Measurements from ENCODE around the gene DCC.

Gene DCC

DNA sequence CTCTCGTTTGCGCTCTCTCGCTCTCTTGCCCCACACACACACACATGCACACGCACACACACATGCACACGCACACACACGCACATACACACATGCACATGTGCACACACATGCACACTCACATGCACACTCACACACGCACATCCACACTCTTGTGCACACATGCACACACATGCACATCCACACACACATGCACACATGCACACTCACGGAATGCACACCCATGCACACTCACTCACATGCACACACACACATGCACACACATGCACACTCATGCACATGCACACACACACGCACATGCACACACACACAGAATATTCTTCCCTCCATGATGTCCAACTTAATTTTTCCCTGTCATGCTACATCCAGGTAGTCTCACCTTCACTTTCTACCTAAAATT is 360.1 kb downstream of the DCC start:
- H3K9me3 ChIP-seq (ENCODE audit: insufficient read depth, low read depth, low read length), result no peaks in the 10 kb centered on the region
- H3K27me3 ChIP-seq (ENCODE audit: insufficient read depth, low read length), result no peaks in the 10 kb centered on the region
- H3K4me1 ChIP-seq (ENCODE audit: insufficient read depth, low read length), result no peaks in the 10 kb centered on the region; the same call in 1 of the 2 replicates
- WGBS, result 90% methylated on average over 9 of the region's 9 CpGs
- no peak overlapping the region for H3K27ac ChIP-seq (ENCODE audit: low read depth, low read length)
- H3K36me3 ChIP-seq (ENCODE audit: insufficient read depth, low read length), result no peaks in the 10 kb centered on the region
- H3K4me3 ChIP-seq (ENCODE audit: low read length), result no peak overlapping the region
- no peak overlapping the region for H3K9ac ChIP-seq (ENCODE audit: low read depth, low read length)

DNA sequence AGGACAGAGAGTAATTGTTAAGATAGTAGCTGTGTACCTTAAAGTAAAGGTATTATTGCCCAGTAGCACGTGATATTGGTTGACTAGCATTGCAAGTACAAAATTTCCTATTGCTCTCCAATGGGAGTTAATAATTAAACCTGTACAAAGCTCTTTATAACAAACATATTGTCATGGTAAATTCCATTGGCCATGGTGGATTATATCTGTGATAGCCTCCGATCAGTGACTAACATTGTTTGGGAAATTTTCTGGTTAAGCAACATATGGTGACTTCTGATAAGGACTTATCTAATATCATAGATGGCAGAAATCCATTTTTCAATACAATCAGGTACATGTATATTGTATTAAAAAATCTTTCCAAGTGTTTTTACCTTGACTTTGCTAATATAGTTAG is 360.8 kb downstream of the DCC start:
- Histone ChIP-seq H3K36me3 (ENCODE audit: insufficient read depth, low read length) (no peaks in the 10 kb centered on the region), H3K9me3 (ENCODE audit: insufficient read depth, low read depth, low read length) (no peaks in the 10 kb centered on the region), H3K4me1 (ENCODE audit: insufficient read depth, low read length) (no peaks in the 10 kb centered on the region; the same call in 1 of the 2 replicates), H3K27me3 (ENCODE audit: insufficient read depth, low read length) (no peaks in the 10 kb centered on the region), H3K27ac (ENCODE audit: low read depth, low read length) (no peak overlapping the region), H3K9ac (ENCODE audit: low read depth, low read length) (no peak overlapping the region), H3K4me3 (ENCODE audit: low read length) (no peak overlapping the region)
- 90% methylated on average over 2 of the region's 2 CpGs for WGBS

- Histone ChIP-seq H3K36me3 (ENCODE audit: insufficient read depth, low read length) (no peaks in the 10 kb centered on the region), H3K9me3 (ENCODE audit: insufficient read depth, low read depth, low read length) (no peaks in the 10 kb centered on the region), H3K4me1 (ENCODE audit: insufficient read depth, low read length) (no peaks in the 10 kb centered on the region; the same call in 1 of the 2 replicates), H3K27me3 (ENCODE audit: insufficient read depth, low read length) (no peaks in the 10 kb centered on the region), H3K9ac (ENCODE audit: low read depth, low read length) (no peak overlapping the region), H3K27ac (ENCODE audit: low read depth, low read length) (no peak overlapping the region), H3K4me3 (ENCODE audit: low read length) (no peak overlapping the region)
- WGBS, result 94% methylated on average over 4 of the region's 5 CpGs
Measured at GRCh38 chr18:52701219-52701935, 361.4 kb downstream of the DCC start.

- no peaks in the 10 kb centered on the region for H3K4me1 ChIP-seq (ENCODE audit: insufficient read depth, low read length)
- WGBS, result 91% methylated on average over 4 of the region's 4 CpGs
Measured at GRCh38 chr18:52715421-52715820, 375.4 kb downstream of the DCC start.

GRCh38 chr18:52715991-52716390 is 376.0 kb downstream of the DCC start:
- H3K9me3 ChIP-seq (ENCODE audit: insufficient read depth, low read depth, low read length), result no peaks in the 10 kb centered on the region
- no peaks in the 10 kb centered on the region for H3K36me3 ChIP-seq (ENCODE audit: insufficient read depth, low read length)
- no peak overlapping the region for H3K27ac ChIP-seq (ENCODE audit: low read depth, low read length)
- no peak overlapping the region for H3K4me3 ChIP-seq (ENCODE audit: low read length)
- H3K27me3 ChIP-seq (ENCODE audit: insufficient read depth, low read length), result no peaks in the 10 kb centered on the region
- H3K4me1 ChIP-seq (ENCODE audit: insufficient read depth, low read length), result no peaks in the 10 kb centered on the region
- no peak overlapping the region for H3K9ac ChIP-seq (ENCODE audit: low read depth, low read length)
- WGBS, result 87% methylated on average over 7 of the region's 7 CpGs

More at GRCh38 chr18:52715421-52715820, 375.4 kb downstream of the DCC start:
- Histone ChIP-seq H3K9me3 (ENCODE audit: insufficient read depth, low read depth, low read length) (no peaks in the 10 kb centered on the region), H3K9ac (ENCODE audit: low read depth, low read length) (no peak overlapping the region), H3K4me3 (ENCODE audit: low read length) (no peak overlapping the region), H3K27me3 (ENCODE audit: insufficient read depth, low read length) (no peaks in the 10 kb centered on the region), H3K27ac (ENCODE audit: low read depth, low read length) (no peak overlapping the region), H3K36me3 (ENCODE audit: insufficient read depth, low read length) (no peaks in the 10 kb centered on the region)

DNA sequence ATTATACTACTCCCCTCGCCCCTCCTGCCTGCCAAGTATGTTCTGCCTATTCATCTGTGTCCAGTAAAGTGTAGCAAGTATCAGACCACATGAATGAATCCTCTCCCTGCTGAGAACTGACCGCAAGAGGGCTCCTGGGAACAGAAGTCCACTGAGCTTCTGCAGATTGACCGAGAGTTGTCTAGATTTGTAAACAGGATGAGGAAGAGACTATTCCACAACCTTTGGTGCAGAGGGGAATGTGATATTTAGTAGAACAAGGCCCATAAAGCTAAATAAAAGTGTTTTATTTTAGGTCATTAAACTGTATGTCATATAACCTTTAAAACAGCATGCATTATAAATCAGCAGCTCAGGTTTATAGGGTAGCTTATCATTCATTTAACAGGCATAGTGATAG is 377.0 kb downstream of the DCC start:
- H3K36me3 ChIP-seq (ENCODE audit: insufficient read depth, low read length), result no peaks in the 10 kb centered on the region
- WGBS, result 93% methylated on average over 3 of the region's 3 CpGs
- H3K9ac ChIP-seq (ENCODE audit: low read depth, low read length), result no peak overlapping the region
- H3K9me3 ChIP-seq (ENCODE audit: insufficient read depth, low read depth, low read length), result no peaks in the 10 kb centered on the region
- H3K4me3 ChIP-seq (ENCODE audit: low read length), result no peak overlapping the region
- H3K4me1 ChIP-seq (ENCODE audit: insufficient read depth, low read length), result no peaks in the 10 kb centered on the region
- no peak overlapping the region for H3K27ac ChIP-seq (ENCODE audit: low read depth, low read length)
- no peaks in the 10 kb centered on the region for H3K27me3 ChIP-seq (ENCODE audit: insufficient read depth, low read length)

- 94% methylated on average over 2 of the region's 3 CpGs for WGBS
- H3K27ac ChIP-seq (ENCODE audit: low read depth, low read length), result no peak overlapping the region
- H3K4me1 ChIP-seq (ENCODE audit: insufficient read depth, low read length), result peaks cover 11% of the 10 kb centered on the region; the same call in 1 of the 2 replicates
- H3K9ac ChIP-seq (ENCODE audit: low read depth, low read length), result no peak overlapping the region
- H3K36me3 ChIP-seq (ENCODE audit: insufficient read depth, low read length), result no peaks in the 10 kb centered on the region
- H3K4me3 ChIP-seq (ENCODE audit: low read length), result no peak overlapping the region
- H3K9me3 ChIP-seq (ENCODE audit: insufficient read depth, low read depth, low read length), result no peaks in the 10 kb centered on the region
- H3K27me3 ChIP-seq (ENCODE audit: insufficient read depth, low read length), result no peaks in the 10 kb centered on the region
Measured at GRCh38 chr18:52722904-52723303, 382.9 kb downstream of the DCC start.

DNA sequence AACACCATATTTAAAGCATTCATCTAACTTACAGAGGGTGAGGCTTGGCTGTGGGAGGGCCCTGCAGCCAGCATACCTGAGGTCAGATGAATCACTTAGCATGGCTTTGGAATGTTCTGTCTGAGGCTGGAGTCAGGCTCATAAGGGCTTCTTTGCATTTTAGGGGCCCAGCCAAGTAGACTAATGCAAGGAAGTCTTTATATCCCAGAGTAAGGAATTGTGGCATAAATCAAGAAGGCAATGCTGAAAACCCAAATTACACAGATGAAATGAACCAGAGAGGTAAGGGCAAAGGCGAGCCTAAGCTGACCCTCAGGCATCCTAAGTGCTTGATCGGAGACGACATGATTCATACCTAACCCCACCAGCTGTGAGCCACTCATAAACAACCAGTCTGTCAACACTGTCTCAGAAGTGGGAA is 383.6 kb downstream of the DCC start:
- H3K9ac ChIP-seq (ENCODE audit: low read depth, low read length), result no peak overlapping the region
- no peak overlapping the region for H3K4me3 ChIP-seq (ENCODE audit: low read length)
- 91% methylated on average over 1 of the region's 3 CpGs for WGBS
- H3K9me3 ChIP-seq (ENCODE audit: insufficient read depth, low read depth, low read length), result no peaks in the 10 kb centered on the region
- H3K27ac ChIP-seq (ENCODE audit: low read depth, low read length), result no peak overlapping the region; the same call in 1 of the 2 replicates
- peaks cover 11% of the 10 kb centered on the region; the same call in 1 of the 2 replicates for H3K4me1 ChIP-seq (ENCODE audit: insufficient read depth, low read length)
- H3K36me3 ChIP-seq (ENCODE audit: insufficient read depth, low read length), result no peaks in the 10 kb centered on the region
- H3K27me3 ChIP-seq (ENCODE audit: insufficient read depth, low read length), result no peaks in the 10 kb centered on the region

DNA sequence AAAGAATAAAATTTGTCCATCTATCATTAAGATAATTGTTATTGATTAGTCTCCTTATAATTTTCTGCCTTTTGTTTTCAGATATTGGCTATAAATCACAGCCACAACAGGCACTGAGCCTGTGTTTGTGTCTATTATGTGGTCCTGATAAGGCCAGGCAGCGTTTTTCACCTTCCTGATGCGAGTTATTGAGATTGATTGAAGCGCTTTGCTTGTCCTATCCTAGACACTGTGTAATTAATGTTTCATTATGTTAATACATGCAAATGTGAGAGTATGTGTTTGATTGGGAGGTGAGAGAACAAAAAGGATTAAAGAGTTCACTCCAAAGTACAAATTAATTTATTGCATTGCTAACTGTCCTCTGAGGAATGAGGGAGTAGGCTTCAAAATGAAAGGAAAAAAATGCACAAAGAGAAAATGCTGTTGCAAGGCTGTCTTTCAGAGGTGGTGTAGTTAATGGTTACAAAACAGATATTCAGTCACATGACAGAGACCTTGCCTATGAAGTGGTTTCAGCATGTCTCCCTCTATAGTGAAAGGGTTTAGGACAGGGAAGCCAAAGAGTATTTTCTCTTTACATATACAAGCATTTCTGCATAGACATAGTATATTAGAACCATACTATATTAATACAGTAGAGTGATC is 391.1 kb downstream of the DCC start:
- Histone ChIP-seq H3K36me3 (ENCODE audit: insufficient read depth, low read length) (no peaks in the 10 kb centered on the region), H3K27me3 (ENCODE audit: insufficient read depth, low read length) (no peaks in the 10 kb centered on the region), H3K9ac (ENCODE audit: low read depth, low read length) (no peak overlapping the region), H3K4me1 (ENCODE audit: insufficient read depth, low read length) (no peaks in the 10 kb centered on the region), H3K4me3 (ENCODE audit: low read length) (no peak overlapping the region), H3K9me3 (ENCODE audit: insufficient read depth, low read depth, low read length) (no peaks in the 10 kb centered on the region), H3K27ac (ENCODE audit: low read depth, low read length) (no peak overlapping the region)
- 100% methylated on average over 3 of the region's 3 CpGs for WGBS

DNA sequence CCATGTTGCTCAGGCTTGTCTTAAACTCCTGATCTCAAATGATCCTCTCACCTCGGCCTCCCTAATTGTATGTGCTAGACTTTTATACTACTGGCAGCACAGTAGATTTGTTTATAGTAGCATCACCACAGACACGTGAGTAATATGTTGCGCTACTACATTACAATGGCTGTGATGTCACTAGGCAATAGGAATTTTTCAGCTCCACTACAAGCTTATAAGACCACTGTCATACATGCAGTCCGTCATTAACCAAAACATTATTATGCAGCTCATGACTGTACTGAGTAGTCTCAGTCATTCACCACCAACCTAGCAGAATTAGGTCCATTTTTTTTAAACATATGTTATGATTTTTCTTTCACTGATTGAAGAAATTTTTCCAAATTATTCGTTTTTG is 398.9 kb downstream of the DCC start:
- 0 out of 2 replicates have a peak, but pooled peaks cover 4% of the 10 kb centered on the region for H3K4me1 ChIP-seq (ENCODE audit: insufficient read depth, low read length)
- no peak overlapping the region for H3K9ac ChIP-seq (ENCODE audit: low read depth, low read length)
- WGBS, result 91% methylated on average over 5 of the region's 5 CpGs
- no peak overlapping the region for H3K4me3 ChIP-seq (ENCODE audit: low read length)
- H3K27ac ChIP-seq (ENCODE audit: low read depth, low read length), result no peak overlapping the region
- no peaks in the 10 kb centered on the region for H3K36me3 ChIP-seq (ENCODE audit: insufficient read depth, low read length)
- no peaks in the 10 kb centered on the region for H3K27me3 ChIP-seq (ENCODE audit: insufficient read depth, low read length)
- H3K9me3 ChIP-seq (ENCODE audit: insufficient read depth, low read depth, low read length), result no peaks in the 10 kb centered on the region

DNA sequence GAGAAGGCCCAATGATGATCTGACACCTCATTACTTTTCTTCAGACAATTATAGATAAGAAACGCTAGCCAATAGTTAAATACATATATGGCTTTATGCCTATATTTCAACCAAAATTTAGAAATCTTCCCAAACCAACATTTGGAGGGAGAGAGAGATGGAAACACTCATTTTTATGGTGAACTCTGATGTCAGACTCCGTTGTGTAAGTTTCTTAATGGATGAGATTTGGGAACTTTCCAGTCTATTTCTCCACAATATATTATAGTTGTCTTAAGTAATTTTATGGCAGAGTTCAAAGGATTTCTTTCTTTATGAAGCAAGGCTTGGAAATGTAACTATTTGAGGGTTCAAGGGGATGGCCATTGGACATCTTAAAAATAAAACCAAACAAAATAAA is 407.0 kb downstream of the DCC start:
- no peak overlapping the region for H3K4me3 ChIP-seq (ENCODE audit: low read length)
- no CpG with 5 or more reads among the region's 2 CpGs for WGBS

More for the DNA sequence above, 407.0 kb downstream of the DCC start:
- H3K27ac ChIP-seq (ENCODE audit: low read depth, low read length), result no peak overlapping the region
- H3K9me3 ChIP-seq (ENCODE audit: insufficient read depth, low read depth, low read length), result no peaks in the 10 kb centered on the region
- H3K9ac ChIP-seq (ENCODE audit: low read depth, low read length), result no peak overlapping the region
- H3K27me3 ChIP-seq (ENCODE audit: insufficient read depth, low read length), result no peaks in the 10 kb centered on the region
- no peaks in the 10 kb centered on the region for H3K36me3 ChIP-seq (ENCODE audit: insufficient read depth, low read length)
- H3K4me1 ChIP-seq (ENCODE audit: insufficient read depth, low read length), result 0 out of 2 replicates have a peak, but pooled peaks cover 4% of the 10 kb centered on the region

Measured in HUES64 (cell line).